IPS DF 4.7 (cell line): ENCODE results near the gene KBTBD12.

Experiments used
- DNase-seq: peaks from one replicate; pipeline ENCODE4 v3.0.0-alpha.2; 2013; ENCODE audit warnings: low spot score; ENCODE audit errors: extremely low read depth

The KBTBD12 gene

DNA sequence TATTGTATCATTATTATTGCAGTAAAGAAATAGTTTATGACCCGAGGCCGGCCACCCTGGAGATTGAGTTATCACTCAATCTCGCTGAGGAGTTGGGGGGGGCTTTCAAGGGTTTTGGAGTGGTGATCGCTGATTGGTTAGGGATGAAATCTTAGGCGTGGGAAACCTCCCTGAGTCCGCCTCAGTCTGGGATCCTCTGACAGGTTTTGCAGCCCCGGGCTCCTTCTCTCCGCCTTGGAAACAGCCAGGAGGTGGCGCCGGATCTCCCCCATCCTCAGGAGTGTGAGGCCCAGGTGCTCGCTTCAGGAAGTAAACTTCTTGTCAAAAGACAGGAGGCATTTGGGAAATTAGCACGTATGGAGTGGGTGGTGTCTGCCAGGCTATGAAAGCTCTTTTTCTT, 96.1 kb downstream of the KBTBD12 start:
- peak; percentile 58 for DNase-seq

DNA sequence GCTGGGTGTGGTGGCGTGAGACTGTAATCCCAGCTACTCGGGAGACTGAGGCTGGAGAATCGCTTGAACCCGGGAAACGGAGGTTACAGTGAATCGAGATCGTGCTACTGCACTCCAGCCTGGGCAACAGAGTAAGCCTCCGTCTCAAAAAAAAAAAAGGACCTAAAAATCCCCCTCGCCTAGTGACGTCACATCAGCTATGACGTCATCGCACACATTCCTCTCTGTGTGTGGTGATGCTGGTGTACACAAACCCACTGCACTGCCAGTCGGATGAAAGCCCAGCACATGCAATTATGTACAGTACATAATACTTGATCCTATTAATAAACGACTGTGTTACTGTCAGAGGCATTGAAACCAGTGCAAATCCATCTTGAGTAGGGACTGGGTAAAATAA, 97.0 kb downstream of the KBTBD12 start:
- no peak for DNase-seq

- DNase-seq, result no peak
These were observed 99.5 kb downstream of the KBTBD12 start for GRCh38 chr3:128014548-128014947.

GRCh38 chr3:128016502-128016901, 101.5 kb downstream of the KBTBD12 start:
- no peak for DNase-seq

GRCh38 chr3:128021768-128022372, 106.8 kb downstream of the KBTBD12 start:
- no peak for DNase-seq

GRCh38 chr3:128033102-128033501, 118.1 kb downstream of the KBTBD12 start:
- DNase-seq, result no peak

DNA sequence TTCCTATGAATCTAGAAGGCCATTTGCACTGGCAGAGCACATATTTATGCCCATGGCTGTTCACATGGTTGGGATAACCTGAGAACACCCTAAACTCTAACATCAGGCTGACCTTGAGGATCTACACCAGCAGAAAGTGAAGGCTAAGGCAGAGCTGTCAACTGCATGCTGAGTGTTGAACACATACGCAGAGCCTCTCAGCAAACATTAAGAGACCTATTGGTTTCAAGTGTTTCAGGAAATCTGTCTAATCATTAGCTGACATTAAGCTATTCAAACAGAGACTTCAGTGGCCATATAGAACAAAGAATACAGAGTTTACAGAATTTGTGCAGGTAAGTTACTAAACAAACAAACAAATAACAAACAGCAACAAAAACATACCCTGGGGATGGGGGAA, 121.1 kb downstream of the KBTBD12 start:
- DNase-seq, result no peak
